ENCODE results near the gene MYL12B. TPM values are rescaled to one million over a fixed set of nuclear protein-coding genes. Genes with fewer than 3 reads are reported as not detected.
A peak's percentile ranks its signal among the peaks of the same experiment; 100 is the strongest.

The MYL12B gene
- total RNA-seq, 4 donors from 2014 or later = 246 to 511 (median 369) TPM

- H3K27ac ChIP-seq = no peak overlapping the region
- H3K4me1 ChIP-seq = no peaks in the 10 kb centered on the region
- H3K9me3 ChIP-seq = no peaks in the 10 kb centered on the region
- DNase-seq = no peak
- no peaks in the 10 kb centered on the region for H3K36me3 ChIP-seq
- H3K4me3 ChIP-seq = no peak overlapping the region
- TF ChIP-seq, protein P1, sequence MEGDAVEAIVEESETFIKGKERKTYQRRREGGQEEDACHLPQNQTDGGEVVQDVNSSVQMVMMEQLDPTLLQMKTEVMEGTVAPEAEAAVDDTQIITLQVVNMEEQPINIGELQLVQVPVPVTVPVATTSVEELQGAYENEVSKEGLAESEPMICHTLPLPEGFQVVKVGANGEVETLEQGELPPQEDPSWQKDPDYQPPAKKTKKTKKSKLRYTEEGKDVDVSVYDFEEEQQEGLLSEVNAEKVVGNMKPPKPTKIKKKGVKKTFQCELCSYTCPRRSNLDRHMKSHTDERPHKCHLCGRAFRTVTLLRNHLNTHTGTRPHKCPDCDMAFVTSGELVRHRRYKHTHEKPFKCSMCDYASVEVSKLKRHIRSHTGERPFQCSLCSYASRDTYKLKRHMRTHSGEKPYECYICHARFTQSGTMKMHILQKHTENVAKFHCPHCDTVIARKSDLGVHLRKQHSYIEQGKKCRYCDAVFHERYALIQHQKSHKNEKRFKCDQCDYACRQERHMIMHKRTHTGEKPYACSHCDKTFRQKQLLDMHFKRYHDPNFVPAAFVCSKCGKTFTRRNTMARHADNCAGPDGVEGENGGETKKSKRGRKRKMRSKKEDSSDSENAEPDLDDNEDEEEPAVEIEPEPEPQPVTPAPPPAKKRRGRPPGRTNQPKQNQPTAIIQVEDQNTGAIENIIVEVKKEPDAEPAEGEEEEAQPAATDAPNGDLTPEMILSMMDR (IDR thresholded peaks at IDR 0.05) = no peak
- TF ChIP-seq POLR2A (IDR thresholded peaks at IDR 0.05) = no peak
- H3K27me3 ChIP-seq = no peaks in the 10 kb centered on the region
Measured at GRCh38 chr18:3319894-3320454, 58.0 kb downstream of the MYL12B start.

- Histone ChIP-seq H3K4me1 (no peaks in the 10 kb centered on the region), H3K27ac (no peak overlapping the region), H3K4me3 (no peak overlapping the region), H3K36me3 (no peaks in the 10 kb centered on the region), H3K27me3 (no peaks in the 10 kb centered on the region), H3K9me3 (no peaks in the 10 kb centered on the region)
- TF ChIP-seq POLR2A (IDR thresholded peaks at IDR 0.05) = no peak
- TF ChIP-seq, protein P1 (IDR thresholded peaks at IDR 0.05) = no peak
- peak in 1 of 3 donors; percentile 62 for DNase-seq
Measured at GRCh38 chr18:3321133-3321812, 59.3 kb downstream of the MYL12B start.

DNA sequence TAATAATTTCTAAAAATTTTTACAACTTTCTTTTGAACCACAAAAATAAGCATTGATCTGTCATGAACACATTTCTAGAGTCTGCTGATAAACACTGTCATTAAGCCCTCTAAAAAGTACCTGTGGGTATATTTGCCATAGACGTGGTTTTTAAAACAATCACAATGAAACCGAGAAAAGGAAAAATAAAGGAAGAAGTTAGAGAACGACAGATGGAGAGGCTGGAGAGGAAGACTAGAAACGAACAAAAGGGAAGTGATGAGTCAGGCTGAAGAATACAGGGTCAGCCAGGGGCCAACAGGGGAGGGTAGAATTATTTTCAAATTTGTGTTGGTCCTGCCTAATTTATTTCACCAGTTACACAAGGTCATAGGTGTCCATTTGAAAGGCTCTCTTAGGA, 62.0 kb downstream of the MYL12B start:
- TF ChIP-seq, protein P1 (IDR thresholded peaks at IDR 0.05) = no peak
- TF ChIP-seq POLR2A (IDR thresholded peaks at IDR 0.05) = no peak
- DNase-seq = no peak
- Histone ChIP-seq H3K27ac (no peak overlapping the region), H3K27me3 (no peaks in the 10 kb centered on the region), H3K4me1 (no peaks in the 10 kb centered on the region), H3K4me3 (no peak overlapping the region), H3K36me3 (no peaks in the 10 kb centered on the region), H3K9me3 (no peaks in the 10 kb centered on the region)

Other genes starting within 250 kb of the MYL12B start
- 100 to 1,000 TPM in 3 of 4 donors, 10 to 100 TPM in 1; 29.7 to 178 (median 133) TPM for gene LPIN2, start 249.0 kb upstream of the MYL12B start, total RNA-seq
- gene MYOM1, start 42.2 kb upstream of the MYL12B start, total RNA-seq = 10 to 100 TPM in 1 of 4 donors, 1 to 10 TPM in 3; 1.3 to 29.7 (median 3.1) TPM
- 100 to 1,000 TPM; 256 to 401 (median 312) TPM for gene MYL12A, start 14.3 kb upstream of the MYL12B start, total RNA-seq
- 10 to 100 TPM; 21.0 to 49.5 (median 35.3) TPM for gene TGIF1, start 188.0 kb downstream of the MYL12B start, total RNA-seq